GM12872 (cell line): ENCODE results near the gene PRR5.

ENCODE experiments used
- TF ChIP-seq, protein P1 (sequence below): IDR thresholded peaks from 3 replicates; pipeline ENCODE4 v1.5.1; 2011; ENCODE audit warnings: low read depth, mild to moderate bottlenecking, low read length, moderate library complexity; ENCODE audit not compliant: insufficient read depth

Gene PRR5

DNA sequence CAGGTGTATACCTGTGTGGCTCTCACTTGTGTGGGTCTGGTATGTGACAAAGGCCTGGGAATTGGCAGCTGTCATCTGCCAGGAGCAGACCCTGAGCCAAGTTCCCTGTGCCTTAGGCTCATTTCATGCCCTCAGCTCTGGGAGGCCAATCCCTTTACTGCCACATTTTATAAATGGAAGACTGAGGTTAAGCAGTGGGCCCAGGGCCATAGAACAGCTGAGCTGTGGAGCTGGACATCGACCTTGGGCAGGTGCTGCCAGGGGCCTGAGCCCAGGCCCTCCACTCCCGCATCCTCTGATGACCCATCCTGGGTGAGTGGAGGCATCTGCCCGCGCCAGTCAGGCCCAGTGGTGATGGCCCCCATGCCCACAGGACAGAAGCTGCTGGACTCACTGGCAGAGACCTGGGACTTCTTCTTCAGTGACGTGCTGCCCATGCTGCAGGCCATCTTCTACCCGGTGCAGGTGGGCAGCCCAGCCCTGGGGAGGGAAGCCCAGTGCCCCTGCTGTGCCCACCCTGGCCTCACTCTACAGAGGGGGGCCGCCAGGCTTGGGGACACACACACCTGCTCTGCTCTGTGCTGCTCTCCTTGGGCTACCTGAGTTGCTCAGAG lies 29.5 kb downstream of the PRR5 start:
- TF ChIP-seq, protein P1, sequence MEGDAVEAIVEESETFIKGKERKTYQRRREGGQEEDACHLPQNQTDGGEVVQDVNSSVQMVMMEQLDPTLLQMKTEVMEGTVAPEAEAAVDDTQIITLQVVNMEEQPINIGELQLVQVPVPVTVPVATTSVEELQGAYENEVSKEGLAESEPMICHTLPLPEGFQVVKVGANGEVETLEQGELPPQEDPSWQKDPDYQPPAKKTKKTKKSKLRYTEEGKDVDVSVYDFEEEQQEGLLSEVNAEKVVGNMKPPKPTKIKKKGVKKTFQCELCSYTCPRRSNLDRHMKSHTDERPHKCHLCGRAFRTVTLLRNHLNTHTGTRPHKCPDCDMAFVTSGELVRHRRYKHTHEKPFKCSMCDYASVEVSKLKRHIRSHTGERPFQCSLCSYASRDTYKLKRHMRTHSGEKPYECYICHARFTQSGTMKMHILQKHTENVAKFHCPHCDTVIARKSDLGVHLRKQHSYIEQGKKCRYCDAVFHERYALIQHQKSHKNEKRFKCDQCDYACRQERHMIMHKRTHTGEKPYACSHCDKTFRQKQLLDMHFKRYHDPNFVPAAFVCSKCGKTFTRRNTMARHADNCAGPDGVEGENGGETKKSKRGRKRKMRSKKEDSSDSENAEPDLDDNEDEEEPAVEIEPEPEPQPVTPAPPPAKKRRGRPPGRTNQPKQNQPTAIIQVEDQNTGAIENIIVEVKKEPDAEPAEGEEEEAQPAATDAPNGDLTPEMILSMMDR: no peak

DNA sequence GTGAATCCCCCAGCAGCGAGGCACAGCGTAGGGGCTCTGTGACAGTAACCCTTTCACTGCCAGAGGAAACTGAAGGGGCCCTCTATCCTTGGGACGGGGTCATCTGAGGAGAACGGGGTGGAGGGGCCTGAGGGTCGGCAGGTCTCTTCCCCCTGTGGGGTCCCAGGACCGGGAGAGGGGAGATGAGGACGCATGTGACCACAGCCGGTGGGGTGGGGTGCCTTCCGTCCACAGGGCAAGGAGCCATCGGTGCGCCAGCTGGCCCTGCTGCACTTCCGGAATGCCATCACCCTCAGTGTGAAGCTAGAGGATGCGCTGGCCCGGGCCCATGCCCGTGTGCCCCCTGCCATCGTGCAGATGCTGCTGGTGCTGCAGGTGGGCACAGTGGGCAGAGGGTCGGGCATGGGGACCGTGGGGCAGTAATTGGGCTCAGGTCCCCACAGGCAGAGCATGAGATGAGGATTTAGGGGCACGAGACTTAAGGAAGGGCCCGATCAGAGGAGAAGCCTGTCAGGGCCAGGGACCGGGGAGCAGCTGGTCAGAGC lies 30.1 kb downstream of the PRR5 start:
- TF ChIP-seq, protein P1: no peak

DNA sequence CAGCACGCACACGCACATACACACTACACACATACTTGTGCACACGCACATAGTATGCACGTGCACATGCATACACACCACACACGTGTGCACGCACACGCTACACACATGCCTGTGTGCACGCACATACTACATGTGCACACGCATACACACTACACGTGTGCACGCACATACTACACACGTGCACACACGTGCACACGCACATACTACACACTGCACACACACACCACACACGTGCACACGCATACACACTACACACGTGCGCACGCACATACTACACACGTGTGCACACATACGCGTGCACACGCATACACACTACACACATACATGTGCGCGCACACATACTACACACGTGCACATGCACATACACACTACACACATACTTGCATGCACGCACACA lies 30.7 kb downstream of the PRR5 start:
- TF ChIP-seq, protein P1: no peak

DNA sequence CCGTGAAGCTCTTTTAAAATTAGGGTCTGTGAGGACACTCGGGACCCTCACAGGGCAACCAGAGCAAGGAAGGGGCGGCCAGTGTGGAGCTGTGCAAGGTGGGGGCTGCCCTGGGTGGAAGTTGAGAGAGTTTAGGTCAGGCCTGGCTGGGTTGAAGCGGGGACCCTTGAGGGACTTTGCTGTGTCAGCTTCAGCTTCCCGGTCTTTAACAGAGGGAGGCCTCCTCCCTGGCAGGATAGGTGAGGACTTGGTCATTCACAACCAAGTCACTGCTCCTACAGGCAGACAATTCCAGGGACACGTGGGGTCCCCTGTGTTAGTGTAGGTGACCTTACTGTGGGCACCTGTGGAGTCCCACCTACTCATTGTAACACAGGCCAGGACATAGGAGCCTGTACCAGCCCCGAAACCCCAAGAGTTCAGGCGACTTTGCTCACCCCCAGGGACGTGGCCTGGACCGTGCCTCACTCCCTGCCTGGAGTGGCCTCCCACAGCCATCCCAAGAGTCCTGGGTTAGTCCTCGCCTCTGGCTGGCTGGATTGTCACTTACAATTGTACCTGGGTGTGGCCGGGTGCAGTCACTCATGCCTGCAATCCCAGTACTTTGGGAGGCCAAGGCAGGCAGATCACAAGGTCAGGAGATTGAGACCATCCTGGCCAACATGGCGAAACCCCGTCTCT lies 31.6 kb downstream of the PRR5 start:
- TF ChIP-seq, protein P1: no peak

DNA sequence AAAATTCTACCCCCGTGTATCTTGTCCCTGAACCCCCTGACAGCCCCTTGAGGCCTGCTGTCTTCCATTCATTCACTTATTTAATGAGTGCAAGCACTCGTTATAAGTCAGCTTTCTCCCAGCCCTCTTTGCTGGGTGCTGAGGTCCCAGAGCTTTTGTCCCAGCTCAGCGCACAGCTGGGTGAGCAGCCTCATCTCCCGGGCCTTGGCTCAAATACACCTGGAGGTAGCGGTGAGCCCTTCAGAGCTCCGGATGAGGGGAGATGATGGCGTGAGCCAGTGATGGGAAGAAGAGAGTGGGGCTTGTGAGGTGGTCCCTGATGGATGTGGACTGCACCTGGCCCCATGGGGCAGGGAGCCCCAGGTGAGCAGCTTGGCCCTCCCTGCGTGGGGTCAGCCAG lies 32.3 kb downstream of the PRR5 start:
- TF ChIP-seq, protein P1: no peak

DNA sequence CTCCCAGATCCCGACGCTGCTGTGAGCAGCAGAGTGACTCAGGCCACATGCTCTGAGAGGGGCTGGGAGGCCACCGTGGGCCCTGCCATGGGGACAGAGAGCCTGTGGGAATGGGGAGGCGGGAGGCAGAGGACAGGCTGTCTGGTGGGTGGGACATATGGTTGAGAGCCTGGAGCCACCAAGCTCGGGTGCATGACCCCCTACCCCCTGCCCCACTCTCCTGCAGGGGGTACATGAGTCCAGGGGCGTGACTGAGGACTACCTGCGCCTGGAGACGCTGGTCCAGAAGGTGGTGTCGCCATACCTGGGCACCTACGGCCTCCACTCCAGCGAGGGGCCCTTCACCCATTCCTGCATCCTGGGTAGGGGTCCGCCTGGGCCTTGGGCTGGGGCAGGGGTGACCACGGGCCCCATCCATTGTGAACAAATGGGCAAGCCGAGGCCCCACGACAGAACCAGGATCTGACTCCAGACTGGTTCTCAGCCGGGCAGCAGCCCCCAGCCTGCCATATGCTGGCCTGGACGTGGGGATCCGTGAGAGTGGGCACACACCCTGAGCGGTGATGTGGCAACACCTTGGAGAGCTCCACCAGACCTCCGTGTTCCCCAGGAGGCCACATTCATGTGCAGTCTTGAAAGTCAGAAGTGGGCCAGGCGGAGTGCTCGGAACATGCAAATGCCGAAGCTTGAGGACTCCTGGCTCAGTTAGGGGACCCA lies 33.0 kb downstream of the PRR5 start:
- TF ChIP-seq, protein P1: no peak
